ENCODE measurements around the gene HNRNPA0.

- TF ChIP-seq CTCF (IDR thresholded peaks at IDR 0.05) = no peak
- no peak for TF ChIP-seq POLR2A (IDR thresholded peaks at IDR 0.05)
These were observed 39.2 kb downstream of the HNRNPA0 start for GRCh38 chr5:137714946-137715345.

Data from uterus (tissue), 2 donors.